ENCODE data around the gene CPA2. TPM values are rescaled to one million over a fixed set of nuclear protein-coding genes. Genes with fewer than 3 reads are reported as not detected.
"Not testable (repeated sequence)": the region's sequence is repeated elsewhere in the genome, so short reads cannot be mapped to it uniquely, and the experiment has no call there.

The CPA2 gene
- total RNA-seq (2014; rRNA removed; shearing (Covaris generic)): not detected in 2 replicates
- polyA plus RNA-seq (2015; cell fraction: cytosol; rRNA removed): not detected in 2 replicates
- polyA plus RNA-seq (2015; cell fraction: nucleus; rRNA removed): not detected in 2 replicates

- DNase-seq (ENCODE audit: low read depth, low spot score): no peak
- in situ Hi-C loops (cut with HindIII; ENCODE audit: low pct_unique_long_range_greater_than_20kb, low sequenced_read_pairs): no loop called here
Measured at GRCh38 chr7:130266258-130266960, at the start of gene CPA2. TSS of gene CPA2 (plus strand) at chr7:130266863. CDS start at chr7:130266882, 19 bp downstream.

- in situ Hi-C loops (cut with HindIII; ENCODE audit: low pct_unique_long_range_greater_than_20kb, low sequenced_read_pairs): no loop called here
- no peak for DNase-seq (ENCODE audit: low read depth, low spot score)
Measured at GRCh38 chr7:130218806-130219620, 47.6 kb upstream of the CPA2 start.

- in situ Hi-C loops (cut with HindIII; ENCODE audit: low pct_unique_long_range_greater_than_20kb, low sequenced_read_pairs): no loop called here
- no peak for DNase-seq (ENCODE audit: low read depth, low spot score)
Measured at GRCh38 chr7:130219871-130220270, 46.8 kb upstream of the CPA2 start.

- no peak for DNase-seq (ENCODE audit: low read depth, low spot score)
- in situ Hi-C loops (cut with HindIII; ENCODE audit: low pct_unique_long_range_greater_than_20kb, low sequenced_read_pairs): no loop called here
Measured at GRCh38 chr7:130221746-130222145, 44.9 kb upstream of the CPA2 start.

GRCh38 chr7:130223646-130224045, 43.0 kb upstream of the CPA2 start:
- DNase-seq (ENCODE audit: low read depth, low spot score): no peak
- in situ Hi-C loops (cut with HindIII; ENCODE audit: low pct_unique_long_range_greater_than_20kb, low sequenced_read_pairs): no loop called here

- no peak for DNase-seq (ENCODE audit: low read depth, low spot score)
- in situ Hi-C loops (cut with HindIII; ENCODE audit: low pct_unique_long_range_greater_than_20kb, low sequenced_read_pairs): no loop called here
Measured at GRCh38 chr7:130224210-130224609, 42.5 kb upstream of the CPA2 start.

GRCh38 chr7:130224923-130225322, 41.7 kb upstream of the CPA2 start:
- in situ Hi-C loops (cut with HindIII; ENCODE audit: low pct_unique_long_range_greater_than_20kb, low sequenced_read_pairs): not testable (repeated sequence)
- peak; percentile 59 for DNase-seq (ENCODE audit: low read depth, low spot score)

GRCh38 chr7:130226333-130226732, 40.3 kb upstream of the CPA2 start:
- in situ Hi-C loops (cut with HindIII; ENCODE audit: low pct_unique_long_range_greater_than_20kb, low sequenced_read_pairs): no loop called here
- no peak for DNase-seq (ENCODE audit: low read depth, low spot score)

- peak; percentile 86 for DNase-seq (ENCODE audit: low read depth, low spot score)
- in situ Hi-C loops (cut with HindIII; ENCODE audit: low pct_unique_long_range_greater_than_20kb, low sequenced_read_pairs): no loop called here
Measured at GRCh38 chr7:130227883-130228575, 38.6 kb upstream of the CPA2 start.

GRCh38 chr7:130228840-130229502, 37.7 kb upstream of the CPA2 start:
- in situ Hi-C loops (cut with HindIII; ENCODE audit: low pct_unique_long_range_greater_than_20kb, low sequenced_read_pairs): no loop called here
- no peak for DNase-seq (ENCODE audit: low read depth, low spot score)

- DNase-seq (ENCODE audit: low read depth, low spot score); in situ Hi-C loops (cut with HindIII; ENCODE audit: low pct_unique_long_range_greater_than_20kb, low sequenced_read_pairs): not testable (repeated sequence)
Measured at GRCh38 chr7:130229981-130230380, 36.7 kb upstream of the CPA2 start.

GRCh38 chr7:130231792-130232191, 34.9 kb upstream of the CPA2 start:
- DNase-seq (ENCODE audit: low read depth, low spot score): no peak
- in situ Hi-C loops (cut with HindIII; ENCODE audit: low pct_unique_long_range_greater_than_20kb, low sequenced_read_pairs): no loop called here

- no peak for DNase-seq (ENCODE audit: low read depth, low spot score)
- in situ Hi-C loops (cut with HindIII; ENCODE audit: low pct_unique_long_range_greater_than_20kb, low sequenced_read_pairs): no loop called here
Measured at GRCh38 chr7:130232209-130232608, 34.5 kb upstream of the CPA2 start.

- no peak for DNase-seq (ENCODE audit: low read depth, low spot score)
- in situ Hi-C loops (cut with HindIII; ENCODE audit: low pct_unique_long_range_greater_than_20kb, low sequenced_read_pairs): no loop called here
Measured at GRCh38 chr7:130234078-130234477, 32.6 kb upstream of the CPA2 start.

GRCh38 chr7:130236361-130236760, 30.3 kb upstream of the CPA2 start:
- in situ Hi-C loops (cut with HindIII; ENCODE audit: low pct_unique_long_range_greater_than_20kb, low sequenced_read_pairs); DNase-seq (ENCODE audit: low read depth, low spot score): not testable (repeated sequence)

- no peak for DNase-seq (ENCODE audit: low read depth, low spot score)
- in situ Hi-C loops (cut with HindIII; ENCODE audit: low pct_unique_long_range_greater_than_20kb, low sequenced_read_pairs): no loop called here
Measured at GRCh38 chr7:130240240-130240639, 26.4 kb upstream of the CPA2 start.

- in situ Hi-C loops (cut with HindIII; ENCODE audit: low pct_unique_long_range_greater_than_20kb, low sequenced_read_pairs): no loop called here
- DNase-seq (ENCODE audit: low read depth, low spot score): peak; percentile 74
Measured at GRCh38 chr7:130242198-130243014, 24.3 kb upstream of the CPA2 start.
